ENCODE results near the gene MTMR3.
"Not testable (repeated sequence)": the region's sequence is repeated elsewhere in the genome, so short reads cannot be mapped to it uniquely, and the experiment has no call there.

Gene MTMR3

GRCh38 chr22:30054067-30054763, 171.2 kb downstream of the MTMR3 start:
- DNase-seq (ENCODE audit: low read depth in 2 of 2), result no peak

- DNase-seq (ENCODE audit: low read depth in 2 of 2), result no peak
Observed at GRCh38 chr22:30054764-30055069, 171.7 kb downstream of the MTMR3 start.

- DNase-seq (ENCODE audit: low read depth in 2 of 2), result no peak
Observed at GRCh38 chr22:30056015-30056414, 173.0 kb downstream of the MTMR3 start.

DNA sequence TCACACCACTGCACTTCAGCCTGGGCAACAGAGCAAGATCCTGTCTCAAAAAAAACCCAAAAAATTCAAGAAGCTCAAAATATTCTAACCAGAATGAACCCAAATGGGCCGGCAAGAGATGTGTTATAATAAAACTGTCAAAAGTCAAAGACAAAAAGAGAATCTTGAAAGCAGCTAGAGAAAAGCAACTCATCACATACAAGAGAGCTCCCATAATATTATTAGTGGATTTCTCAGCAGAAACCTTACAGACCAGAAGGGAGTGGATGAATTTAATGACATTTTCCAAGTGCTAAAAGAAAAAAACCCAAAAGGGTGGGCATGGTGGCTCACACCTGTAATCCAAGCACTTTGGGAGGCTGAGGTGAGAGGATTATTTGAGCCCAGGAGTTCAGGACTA, 174.4 kb downstream of the MTMR3 start:
- no peak for DNase-seq (ENCODE audit: low read depth in 2 of 2)

DNA sequence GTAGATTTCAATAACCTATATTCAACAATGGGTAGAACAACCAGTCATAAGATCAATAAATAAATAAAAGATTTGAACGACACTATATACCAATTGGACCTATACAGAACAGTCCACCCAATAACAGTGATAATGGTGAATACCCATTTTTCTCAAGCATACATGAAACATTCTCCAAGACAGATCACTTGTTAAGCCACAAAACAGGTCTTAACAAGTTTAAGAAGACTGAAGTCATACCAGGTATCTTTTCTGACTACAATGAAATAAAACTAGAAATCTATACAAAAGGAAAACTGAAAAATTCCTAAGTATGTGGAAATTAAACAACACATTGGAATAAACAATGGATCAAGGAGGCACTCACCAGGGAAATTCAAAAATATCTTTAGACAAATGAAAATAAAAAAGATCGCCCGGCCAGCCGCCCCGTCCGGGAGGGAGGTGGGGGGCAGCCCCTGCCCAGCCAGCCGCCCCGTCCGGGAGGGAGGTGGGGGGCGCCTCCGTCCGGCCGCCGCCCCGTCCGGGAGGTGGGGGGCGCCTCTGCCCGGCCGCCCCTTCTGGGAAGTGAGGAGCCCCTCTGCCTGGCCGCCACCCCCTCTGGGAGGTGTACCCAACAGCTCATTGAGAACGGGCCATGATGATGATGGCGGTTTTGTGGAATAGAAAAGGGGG, 176.5 kb downstream of the MTMR3 start:
- DNase-seq (ENCODE audit: low read depth in 2 of 2), result not testable (repeated sequence)

DNA sequence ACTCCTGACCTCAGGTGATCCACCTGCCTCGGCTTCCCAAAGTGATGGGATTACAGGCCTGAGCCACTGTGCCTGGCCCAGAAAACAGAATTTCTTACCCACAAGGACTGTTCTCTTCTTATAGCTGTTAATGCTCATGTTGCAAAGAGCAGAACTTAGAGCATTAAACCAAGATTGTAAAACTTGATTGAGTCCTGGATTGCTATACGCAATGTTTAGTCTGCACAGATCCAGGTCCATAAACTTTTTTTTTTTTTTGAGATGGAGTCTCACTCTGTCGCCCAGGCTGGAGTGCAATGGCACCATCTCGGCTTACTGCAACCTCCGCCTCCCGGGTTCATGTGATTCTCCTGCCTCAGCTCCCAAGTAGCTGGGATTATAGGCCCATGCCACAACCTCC, 178.1 kb downstream of the MTMR3 start:
- not testable (repeated sequence) for DNase-seq (ENCODE audit: low read depth in 2 of 2)

- no peak for DNase-seq (ENCODE audit: low read depth in 2 of 2)
Observed at GRCh38 chr22:30062259-30062658, 179.3 kb downstream of the MTMR3 start.

GRCh38 chr22:30062950-30063349, 180.0 kb downstream of the MTMR3 start:
- DNase-seq (ENCODE audit: low read depth in 2 of 2), result no peak

DNA sequence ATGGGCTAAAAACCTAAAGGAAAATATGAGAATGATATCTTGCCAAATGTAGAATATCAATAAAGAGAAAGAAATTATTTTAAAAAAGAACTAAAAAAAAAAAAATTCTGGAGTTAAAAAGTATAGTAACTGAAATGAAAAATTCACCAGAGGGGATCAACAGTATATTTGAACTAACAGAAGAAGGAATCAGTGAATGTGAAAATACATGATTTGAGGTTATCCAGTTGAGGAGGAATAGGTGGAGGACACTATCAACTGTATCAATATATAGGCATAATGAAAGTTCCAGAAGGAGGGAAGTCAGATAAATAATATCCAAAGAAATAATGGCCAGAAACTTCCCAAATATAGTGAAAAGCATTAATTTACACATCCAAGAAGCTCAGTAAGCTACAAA, 181.2 kb downstream of the MTMR3 start:
- no peak for DNase-seq (ENCODE audit: low read depth in 2 of 2)

DNA sequence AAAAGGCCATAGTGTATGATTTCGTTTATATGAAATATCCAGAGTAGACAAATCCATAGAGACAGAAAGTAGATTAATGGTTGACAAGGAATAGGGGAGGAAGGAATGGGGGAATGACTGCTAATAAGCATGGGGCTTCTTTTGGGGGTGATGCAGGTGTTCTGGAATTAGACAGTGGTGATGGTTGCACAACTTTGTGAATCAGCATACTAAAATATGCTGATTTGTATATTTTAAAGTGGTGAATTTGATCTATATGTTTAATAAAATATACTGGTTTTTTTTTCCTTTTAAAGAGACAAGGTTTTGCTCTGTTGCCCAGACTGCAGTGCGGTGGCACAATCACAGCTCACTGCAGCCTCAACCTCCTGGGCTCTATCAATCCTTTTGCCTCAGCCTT, 190.8 kb downstream of the MTMR3 start:
- DNase-seq (ENCODE audit: low read depth in 2 of 2), result no peak

DNA sequence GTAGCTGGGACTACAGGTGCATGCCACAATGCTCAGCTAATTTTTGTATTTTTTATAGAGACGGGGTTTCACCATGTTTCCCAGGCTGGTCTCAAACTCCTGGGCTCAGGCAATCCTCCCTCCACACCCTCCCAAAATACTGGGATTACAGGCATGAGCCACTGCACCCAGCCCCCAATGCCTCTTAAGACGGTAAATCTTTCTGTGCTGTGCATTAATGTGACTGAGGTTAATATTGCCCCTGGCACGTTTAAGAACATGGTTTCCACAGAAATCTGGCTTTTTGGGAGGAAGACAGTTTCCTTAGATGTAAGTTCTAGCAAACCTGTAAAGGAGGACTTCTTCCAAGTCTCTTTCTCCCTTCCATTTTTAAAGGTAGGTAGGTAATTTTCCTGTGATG, 191.2 kb downstream of the MTMR3 start:
- DNase-seq (ENCODE audit: low read depth in 2 of 2), result no peak

- no peak for DNase-seq (ENCODE audit: low read depth in 2 of 2)
Observed at GRCh38 chr22:30074994-30075393, 192.0 kb downstream of the MTMR3 start.

DNA sequence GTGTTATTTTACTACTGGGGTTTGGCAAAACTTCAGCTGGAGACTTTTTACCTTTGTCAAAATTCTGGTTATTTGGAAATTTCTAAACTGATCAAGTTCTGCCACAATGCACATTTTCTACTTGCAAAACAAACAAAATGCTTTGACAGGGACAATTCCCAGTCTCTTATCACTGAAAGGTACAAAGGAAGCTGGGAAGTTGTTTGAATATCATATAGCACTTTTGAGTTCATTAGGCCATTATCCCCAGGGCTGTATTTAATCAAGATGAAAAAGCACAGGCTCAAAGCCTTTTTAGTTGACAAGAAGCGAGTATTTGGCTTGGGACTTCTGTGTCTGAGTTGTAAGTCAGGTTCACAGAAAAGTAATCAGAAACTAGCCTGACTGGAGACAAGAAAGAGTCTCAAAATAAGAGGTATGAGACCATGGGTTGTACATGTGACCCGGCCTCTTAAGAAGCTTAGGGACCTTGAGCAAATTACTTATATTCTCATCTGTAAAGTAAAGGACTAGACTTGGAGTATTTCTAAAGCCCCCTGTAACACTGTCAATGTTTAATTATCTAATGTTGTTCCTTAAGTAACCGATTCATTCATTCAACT, 194.4 kb downstream of the MTMR3 start:
- no peak for DNase-seq (ENCODE audit: low read depth in 2 of 2)

DNA sequence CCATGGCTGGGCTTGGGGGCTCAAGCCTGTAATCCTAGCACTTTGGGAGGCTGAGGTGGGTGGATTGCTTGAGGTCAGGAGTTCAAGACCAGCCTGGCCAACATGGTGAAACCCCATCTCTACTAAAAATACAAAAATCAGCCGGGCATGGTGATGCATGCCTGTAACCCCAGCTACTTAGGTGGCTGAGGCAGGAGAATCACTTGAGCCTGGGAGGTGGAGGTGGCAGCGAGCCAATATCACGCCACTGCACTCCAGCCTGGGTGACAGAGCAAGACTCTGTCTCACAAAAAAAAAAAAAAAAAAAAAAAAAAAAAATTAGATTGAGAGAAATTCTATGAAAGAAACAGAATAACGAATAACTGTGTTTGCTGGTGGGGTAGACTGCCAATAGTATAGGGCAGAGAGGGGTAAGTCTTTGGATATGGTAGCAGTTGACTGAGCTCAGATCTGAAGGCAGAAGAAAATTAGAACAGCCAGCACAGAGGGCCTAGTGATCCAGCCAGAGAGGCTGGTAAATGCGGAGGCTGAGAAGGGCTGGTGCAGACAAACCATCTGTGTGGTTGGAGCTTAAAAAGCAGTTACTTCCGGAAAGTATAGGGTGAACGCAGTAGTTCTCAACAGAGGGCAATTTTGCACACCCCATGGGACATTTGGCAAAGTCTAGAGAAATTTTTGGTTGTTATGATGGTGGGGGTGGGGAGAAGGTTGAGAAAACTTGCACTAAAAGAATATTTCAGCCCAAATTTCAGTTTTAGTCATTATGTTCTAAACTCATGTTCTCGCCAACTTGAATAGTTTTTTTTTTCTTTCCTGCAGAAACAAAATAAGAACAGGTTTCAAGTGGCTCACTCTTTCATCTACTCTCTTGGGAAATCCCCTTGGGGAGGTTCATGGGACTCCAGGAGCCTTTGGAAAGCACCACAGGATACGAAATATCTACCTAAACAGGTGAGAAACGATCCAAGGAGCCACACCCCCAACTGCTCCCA, 195.6 kb downstream of the MTMR3 start:
- no peak for DNase-seq (ENCODE audit: low read depth in 2 of 2)

GRCh38 chr22:30079952-30080533, 197.1 kb downstream of the MTMR3 start, which contains the start of gene HORMAD2:
TSS of gene HORMAD2 (plus strand) at chr22:30080464. CDS start at chr22:30093953, 13,489 bp downstream.
- DNase-seq (ENCODE audit: low read depth in 2 of 2), result no peak

All from stimulated activated CD8-positive, alpha-beta memory T cell treated with anti-CD3 and anti-CD28 coated beads, Interleukin-7, amount 100 ng/mL, for 1 hour (primary cell).